Omental fat pad (tissue), 4 donors: ENCODE data around the gene IL2RA. TPM values are rescaled to one million over a fixed set of nuclear protein-coding genes. Genes with fewer than 3 reads are reported as not detected.

ENCODE experiments used
- ATAC-seq: fragments of 150-250 bp; one replicate; pipeline ENCODE4 v1.9.1; 2016; ENCODE audit warnings: mild to moderate bottlenecking, moderate library complexity; ENCODE audit not compliant: low FRiP score
- DNase-seq: peaks from one replicate; pipeline ENCODE4 v3.0.0-alpha.2; 2019; ENCODE audit warnings: low spot score
- total RNA-seq, 4 donors: library from RNA; depleted of rRNA; stranded (reverse); fragments of >200 nt; gene quantifications; one replicate each; pipeline ENCODE4 v1.1.0, GENCODE V29; 2016
- TF ChIP-seq, protein P1 (sequence below), 3 donors: fragments of 450-650 bp; IDR thresholded peaks; one replicate each; pipeline ENCODE4 v1.5.1; 2016 to 2017; ENCODE audit warnings: antibody characterized with exemption in 3 of 3, mild to moderate bottlenecking in 3 of 3, moderate library complexity in 2 of 3

The IL2RA gene
- total RNA-seq, 4 donors from 2014 or later = 0.69 to 25.0 (median 7.1) TPM

GRCh38 chr10:5999440-6000165, 62.6 kb downstream of the IL2RA start:
- ATAC-seq = no peak

DNA sequence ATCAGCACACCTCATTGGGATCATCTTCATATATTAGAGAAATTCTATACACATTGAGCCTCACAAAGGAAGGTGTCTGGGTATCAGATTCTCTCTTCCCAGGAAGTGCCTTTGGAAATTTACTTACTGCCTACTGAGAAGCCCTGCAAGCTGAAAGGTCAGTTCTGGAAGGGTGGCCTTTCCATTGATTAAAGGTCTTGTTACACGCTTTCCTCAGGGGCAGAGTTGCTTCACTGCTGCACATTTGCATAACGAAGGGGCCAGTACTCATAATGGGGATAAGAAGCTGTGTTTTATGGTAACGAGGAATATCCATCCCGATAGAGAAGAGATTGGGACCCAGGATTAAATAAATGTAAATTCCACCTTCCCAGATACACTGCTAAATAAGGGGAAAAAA, 65.5 kb downstream of the IL2RA start:
- TF ChIP-seq, protein P1, sequence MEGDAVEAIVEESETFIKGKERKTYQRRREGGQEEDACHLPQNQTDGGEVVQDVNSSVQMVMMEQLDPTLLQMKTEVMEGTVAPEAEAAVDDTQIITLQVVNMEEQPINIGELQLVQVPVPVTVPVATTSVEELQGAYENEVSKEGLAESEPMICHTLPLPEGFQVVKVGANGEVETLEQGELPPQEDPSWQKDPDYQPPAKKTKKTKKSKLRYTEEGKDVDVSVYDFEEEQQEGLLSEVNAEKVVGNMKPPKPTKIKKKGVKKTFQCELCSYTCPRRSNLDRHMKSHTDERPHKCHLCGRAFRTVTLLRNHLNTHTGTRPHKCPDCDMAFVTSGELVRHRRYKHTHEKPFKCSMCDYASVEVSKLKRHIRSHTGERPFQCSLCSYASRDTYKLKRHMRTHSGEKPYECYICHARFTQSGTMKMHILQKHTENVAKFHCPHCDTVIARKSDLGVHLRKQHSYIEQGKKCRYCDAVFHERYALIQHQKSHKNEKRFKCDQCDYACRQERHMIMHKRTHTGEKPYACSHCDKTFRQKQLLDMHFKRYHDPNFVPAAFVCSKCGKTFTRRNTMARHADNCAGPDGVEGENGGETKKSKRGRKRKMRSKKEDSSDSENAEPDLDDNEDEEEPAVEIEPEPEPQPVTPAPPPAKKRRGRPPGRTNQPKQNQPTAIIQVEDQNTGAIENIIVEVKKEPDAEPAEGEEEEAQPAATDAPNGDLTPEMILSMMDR (IDR thresholded peaks at IDR 0.05) = no peak
- ATAC-seq (no peak), DNase-seq (no peak)

More at GRCh38 chr10:5999440-6000165, 62.6 kb downstream of the IL2RA start:
- TF ChIP-seq, protein P1 (IDR thresholded peaks at IDR 0.05) = no peak
- no peak for DNase-seq

GRCh38 chr10:5992398-5992797, 69.8 kb downstream of the IL2RA start:
- TF ChIP-seq, protein P1 (IDR thresholded peaks at IDR 0.05) = no peak

DNA sequence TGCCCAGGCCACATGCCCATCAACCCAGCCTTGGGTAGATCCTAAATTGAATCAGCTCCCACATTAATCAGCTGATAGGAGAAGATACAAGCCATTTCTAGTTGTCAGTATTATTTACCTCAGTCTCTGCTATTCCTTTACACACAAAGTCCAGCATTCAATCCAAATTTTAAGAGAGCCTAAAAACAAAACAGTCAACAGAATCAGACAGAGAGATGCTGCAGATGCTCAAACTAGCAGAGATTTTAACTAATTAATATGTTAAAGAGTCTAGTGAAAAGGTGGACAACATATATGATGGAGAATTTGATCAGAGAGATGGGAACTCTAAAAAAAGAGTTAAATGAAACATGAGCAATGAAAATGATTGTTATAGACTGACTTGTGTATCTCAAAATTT, 70.5 kb downstream of the IL2RA start:
- no peak for ATAC-seq
- no peak for DNase-seq

More at GRCh38 chr10:5992398-5992797, 69.8 kb downstream of the IL2RA start:
- ATAC-seq = no peak
- no peak for DNase-seq

GRCh38 chr10:5989756-5990155, 72.4 kb downstream of the IL2RA start:
- DNase-seq (no peak), ATAC-seq (no peak)
- TF ChIP-seq, protein P1 (IDR thresholded peaks at IDR 0.05) = no peak

More for the DNA sequence above, 70.5 kb downstream of the IL2RA start:
- TF ChIP-seq, protein P1 (IDR thresholded peaks at IDR 0.05) = no peak

DNA sequence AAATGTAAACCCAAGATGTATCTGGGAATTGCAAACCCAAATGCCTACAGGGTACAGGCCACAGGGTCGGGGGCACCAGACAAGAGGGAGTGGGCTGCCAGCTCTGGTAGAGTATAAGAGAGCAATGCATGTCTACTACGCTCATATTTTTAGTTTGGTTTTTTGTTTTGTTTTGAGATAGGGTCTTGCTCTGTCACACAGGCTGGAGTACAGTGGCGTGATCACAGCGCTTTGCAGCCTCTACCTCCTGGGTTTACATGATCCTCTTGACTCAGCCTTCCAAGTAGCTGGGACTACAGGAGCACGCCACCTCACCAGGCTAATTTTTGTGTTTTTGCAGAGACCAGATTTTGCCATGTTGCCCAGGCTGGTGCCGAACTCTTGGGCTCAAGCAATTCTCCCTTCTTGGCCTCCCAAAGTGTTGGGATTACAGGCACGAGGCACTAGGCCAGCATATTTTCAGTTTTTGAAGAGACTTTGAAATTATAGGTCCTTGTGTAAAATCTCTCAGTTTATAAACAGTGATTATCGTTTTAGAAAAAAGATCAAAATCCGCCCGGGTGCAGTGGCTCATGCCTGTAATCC, 73.7 kb downstream of the IL2RA start:
- DNase-seq (no peak), ATAC-seq (no peak)
- TF ChIP-seq, protein P1 (IDR thresholded peaks at IDR 0.05) = no peak

DNA sequence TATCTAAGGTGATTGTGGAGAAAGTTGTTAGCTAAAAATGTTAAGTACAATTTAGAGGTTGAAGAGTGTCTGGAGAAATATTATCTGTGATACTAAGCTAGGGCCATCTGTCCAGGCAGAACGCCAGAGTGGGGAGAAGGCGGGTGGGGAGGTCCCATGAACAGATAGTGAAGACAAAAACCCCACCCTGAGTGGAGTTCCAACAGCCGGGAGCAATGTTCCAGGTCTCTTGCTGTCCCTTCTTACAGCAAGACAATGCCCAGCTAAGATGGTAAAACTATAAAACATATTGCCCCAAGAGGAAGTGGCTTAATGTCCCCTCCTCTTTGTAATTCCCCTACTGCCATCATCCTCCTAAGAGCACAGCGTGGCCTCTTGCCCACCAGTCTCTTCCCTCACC, 74.4 kb downstream of the IL2RA start:
- DNase-seq (no peak), ATAC-seq (no peak)
- TF ChIP-seq, protein P1 (IDR thresholded peaks at IDR 0.05) = no peak
